ENCODE measurements around the gene EMID1.

DNA sequence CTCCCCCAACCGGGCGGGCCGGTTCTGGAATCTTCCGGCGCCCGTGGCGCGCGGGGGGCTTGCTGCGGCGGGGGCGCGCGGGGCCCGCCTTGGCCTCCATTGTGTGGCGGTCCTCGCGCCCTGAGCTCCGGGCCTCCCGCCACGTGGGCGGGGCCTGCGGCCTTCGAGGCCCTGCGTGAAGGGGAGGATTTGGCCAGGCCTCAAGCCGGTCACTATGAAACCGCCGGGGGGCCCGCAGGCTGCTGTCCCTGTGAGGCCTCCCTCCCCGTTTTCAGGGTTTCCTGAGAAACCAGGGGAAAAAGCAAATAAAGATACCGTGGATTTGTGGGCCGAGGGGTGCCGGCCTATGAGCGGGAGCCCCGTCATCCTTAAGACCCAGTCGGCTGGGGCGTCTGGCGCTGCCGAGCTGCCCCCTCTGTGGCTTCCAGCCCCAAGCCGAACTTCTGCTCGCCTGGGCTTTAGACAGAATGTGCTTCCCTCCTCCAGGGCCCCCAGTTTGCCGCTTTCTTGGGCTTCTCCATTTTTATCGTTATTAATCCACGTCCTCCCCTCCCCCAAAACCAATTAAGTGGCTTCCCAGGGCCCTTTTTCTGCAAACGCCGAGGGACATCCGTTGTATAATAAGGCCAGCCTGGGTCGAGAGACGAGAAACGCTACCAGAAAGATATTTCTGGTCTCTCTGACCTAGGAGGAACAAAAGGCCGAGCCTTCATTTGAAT lies 63.0 kb downstream of the EMID1 start:
- TF ChIP-seq POLR2A (IDR thresholded peaks at IDR 0.05): no peak
- TF ChIP-seq, protein P1, sequence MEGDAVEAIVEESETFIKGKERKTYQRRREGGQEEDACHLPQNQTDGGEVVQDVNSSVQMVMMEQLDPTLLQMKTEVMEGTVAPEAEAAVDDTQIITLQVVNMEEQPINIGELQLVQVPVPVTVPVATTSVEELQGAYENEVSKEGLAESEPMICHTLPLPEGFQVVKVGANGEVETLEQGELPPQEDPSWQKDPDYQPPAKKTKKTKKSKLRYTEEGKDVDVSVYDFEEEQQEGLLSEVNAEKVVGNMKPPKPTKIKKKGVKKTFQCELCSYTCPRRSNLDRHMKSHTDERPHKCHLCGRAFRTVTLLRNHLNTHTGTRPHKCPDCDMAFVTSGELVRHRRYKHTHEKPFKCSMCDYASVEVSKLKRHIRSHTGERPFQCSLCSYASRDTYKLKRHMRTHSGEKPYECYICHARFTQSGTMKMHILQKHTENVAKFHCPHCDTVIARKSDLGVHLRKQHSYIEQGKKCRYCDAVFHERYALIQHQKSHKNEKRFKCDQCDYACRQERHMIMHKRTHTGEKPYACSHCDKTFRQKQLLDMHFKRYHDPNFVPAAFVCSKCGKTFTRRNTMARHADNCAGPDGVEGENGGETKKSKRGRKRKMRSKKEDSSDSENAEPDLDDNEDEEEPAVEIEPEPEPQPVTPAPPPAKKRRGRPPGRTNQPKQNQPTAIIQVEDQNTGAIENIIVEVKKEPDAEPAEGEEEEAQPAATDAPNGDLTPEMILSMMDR (IDR thresholded peaks at IDR 0.05): no peak

Measured in testis (tissue), 2 donors.